Stimulated activated CD8-positive, alpha-beta memory T cell treated with anti-CD3 and anti-CD28 coated beads, Interleukin-15, amount 100 ng/mL, for 4 hours (primary cell): ENCODE results near the gene EFCAB6.

Experiments
- DNase-seq, 2 donors: peaks; one replicate each; pipeline ENCODE4 v3.0.0-alpha.2; 2020; ENCODE audit warnings: low read depth in 2 of 2

Gene EFCAB6, protein sequence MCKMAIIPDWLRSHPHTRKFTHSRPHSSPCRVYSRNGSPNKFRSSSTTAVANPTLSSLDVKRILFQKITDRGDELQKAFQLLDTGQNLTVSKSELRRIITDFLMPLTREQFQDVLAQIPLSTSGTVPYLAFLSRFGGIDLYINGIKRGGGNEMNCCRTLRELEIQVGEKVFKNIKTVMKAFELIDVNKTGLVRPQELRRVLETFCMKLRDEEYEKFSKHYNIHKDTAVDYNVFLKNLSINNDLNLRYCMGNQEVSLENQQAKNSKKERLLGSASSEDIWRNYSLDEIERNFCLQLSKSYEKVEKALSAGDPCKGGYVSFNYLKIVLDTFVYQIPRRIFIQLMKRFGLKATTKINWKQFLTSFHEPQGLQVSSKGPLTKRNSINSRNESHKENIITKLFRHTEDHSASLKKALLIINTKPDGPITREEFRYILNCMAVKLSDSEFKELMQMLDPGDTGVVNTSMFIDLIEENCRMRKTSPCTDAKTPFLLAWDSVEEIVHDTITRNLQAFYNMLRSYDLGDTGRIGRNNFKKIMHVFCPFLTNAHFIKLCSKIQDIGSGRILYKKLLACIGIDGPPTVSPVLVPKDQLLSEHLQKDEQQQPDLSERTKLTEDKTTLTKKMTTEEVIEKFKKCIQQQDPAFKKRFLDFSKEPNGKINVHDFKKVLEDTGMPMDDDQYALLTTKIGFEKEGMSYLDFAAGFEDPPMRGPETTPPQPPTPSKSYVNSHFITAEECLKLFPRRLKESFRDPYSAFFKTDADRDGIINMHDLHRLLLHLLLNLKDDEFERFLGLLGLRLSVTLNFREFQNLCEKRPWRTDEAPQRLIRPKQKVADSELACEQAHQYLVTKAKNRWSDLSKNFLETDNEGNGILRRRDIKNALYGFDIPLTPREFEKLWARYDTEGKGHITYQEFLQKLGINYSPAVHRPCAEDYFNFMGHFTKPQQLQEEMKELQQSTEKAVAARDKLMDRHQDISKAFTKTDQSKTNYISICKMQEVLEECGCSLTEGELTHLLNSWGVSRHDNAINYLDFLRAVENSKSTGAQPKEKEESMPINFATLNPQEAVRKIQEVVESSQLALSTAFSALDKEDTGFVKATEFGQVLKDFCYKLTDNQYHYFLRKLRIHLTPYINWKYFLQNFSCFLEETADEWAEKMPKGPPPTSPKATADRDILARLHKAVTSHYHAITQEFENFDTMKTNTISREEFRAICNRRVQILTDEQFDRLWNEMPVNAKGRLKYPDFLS (N-terminal part only)

DNA sequence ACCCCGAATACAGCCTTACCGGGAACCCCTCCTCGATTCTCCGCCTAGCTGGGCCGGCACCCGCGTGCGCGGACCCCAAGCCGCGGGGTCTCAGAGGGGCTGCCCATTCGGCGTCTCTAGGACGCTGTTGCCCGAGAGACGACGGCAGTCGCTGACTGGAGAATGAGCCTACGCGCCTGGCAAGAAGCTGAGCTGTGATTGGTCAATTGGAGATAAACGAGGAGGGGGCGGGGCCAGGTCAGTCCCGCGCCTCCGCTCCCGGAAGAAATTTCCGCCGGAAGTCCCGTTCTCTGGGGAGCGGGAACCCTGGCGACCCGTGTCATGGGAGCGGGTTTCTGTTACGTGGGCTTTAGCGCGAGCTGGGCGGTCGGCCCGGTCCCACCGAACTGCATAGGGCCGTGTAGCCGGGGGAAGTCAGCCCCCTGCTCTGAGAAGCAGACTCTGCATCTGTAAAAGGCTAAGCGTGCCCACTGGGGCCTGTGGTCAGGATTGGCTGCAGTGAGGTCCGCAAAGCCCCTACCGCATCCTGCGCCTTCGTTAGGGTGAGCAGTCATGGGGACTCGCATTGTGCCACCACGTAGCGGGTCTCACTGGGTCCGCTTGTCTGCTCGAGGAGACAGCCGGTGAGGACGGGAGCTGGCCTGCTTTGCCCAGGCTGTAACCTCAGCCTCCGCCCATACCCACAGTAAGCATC lies at the start of gene EFCAB6:
TSS of gene EFCAB6 (minus strand) at position 157 of the 694 bp plus-strand sequence. CDS start 29,987 bp downstream, outside the sequence.
- peak; percentile 72 to 82 for DNase-seq

DNA sequence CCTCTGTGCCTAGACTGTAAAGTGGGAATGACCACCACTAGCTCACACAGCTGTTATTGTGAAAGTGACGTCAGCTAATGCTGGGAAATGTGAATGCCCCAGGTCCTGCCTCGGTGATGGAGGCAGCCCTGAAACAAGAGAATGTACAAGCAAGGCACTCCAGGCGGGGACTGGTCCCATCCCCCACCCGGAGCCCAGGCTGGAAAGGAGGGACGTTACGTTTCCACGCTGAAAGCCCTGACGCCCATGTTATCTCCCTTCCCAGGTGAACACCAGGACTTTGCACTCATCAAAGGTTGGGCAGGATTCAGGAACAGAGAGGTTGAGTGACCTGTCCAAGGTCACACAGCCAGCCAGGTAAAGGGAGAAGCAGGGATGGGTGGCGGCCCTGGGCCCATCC lies 49.4 kb upstream of the EFCAB6 start:
- no peak for DNase-seq

DNA sequence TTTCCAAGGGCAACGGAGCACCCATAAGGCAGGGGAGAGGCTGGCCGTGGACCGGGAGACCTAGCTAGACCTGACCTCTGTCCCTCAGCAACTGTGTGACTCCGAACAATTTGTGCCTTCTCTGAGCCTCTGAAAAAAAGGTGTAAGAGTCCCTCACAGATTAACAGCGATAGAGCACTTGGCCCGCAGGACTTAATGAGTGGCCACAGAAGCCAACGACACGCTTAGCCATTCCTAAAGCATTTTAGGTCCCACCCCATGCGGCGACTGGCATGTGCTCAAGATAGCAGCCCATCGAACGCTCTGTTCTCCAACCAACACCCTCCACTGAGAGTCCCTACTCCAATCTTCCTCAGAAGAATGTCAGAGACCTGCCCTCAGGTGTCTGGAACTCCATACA lies 48.7 kb upstream of the EFCAB6 start:
- DNase-seq, result no peak

DNA sequence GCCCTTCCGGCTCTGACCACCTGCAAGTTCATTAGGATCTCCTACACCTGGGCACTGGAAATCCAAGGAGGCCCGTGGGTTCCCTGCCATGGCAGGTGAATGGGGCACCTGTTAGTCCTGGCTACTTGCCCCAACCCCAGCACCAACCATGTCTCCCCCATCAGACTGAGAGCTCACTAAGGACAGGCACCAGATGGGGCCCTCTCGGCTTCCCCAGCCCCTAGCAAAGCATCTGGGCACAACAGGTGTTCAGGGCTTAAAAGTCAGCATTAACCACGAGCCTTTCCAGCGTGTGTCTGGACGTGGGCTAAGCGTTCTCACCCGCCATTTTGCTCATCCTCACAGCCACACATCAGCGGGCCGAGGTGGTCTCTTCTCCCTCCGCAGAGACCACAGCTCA lies 48.0 kb upstream of the EFCAB6 start:
- no peak for DNase-seq

DNA sequence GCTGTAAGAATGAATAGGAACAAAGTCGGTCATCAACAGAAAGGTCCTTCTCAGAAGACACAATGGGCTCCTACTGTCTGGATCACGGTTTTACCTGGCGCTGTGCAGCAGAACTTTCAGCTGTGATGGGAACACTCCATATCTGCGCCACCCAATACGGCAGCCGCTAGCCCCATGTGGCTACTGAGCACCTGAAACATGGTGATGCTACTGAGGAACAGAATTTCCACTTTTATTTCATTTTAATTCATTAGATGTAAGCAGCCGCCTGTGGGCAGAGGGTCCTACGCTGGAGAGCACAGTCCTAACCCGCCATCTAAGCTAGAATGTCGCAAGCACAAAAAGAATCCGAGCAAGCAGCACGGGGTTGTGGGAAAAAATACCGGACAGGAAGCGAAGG lies 47.5 kb upstream of the EFCAB6 start:
- no peak for DNase-seq

DNA sequence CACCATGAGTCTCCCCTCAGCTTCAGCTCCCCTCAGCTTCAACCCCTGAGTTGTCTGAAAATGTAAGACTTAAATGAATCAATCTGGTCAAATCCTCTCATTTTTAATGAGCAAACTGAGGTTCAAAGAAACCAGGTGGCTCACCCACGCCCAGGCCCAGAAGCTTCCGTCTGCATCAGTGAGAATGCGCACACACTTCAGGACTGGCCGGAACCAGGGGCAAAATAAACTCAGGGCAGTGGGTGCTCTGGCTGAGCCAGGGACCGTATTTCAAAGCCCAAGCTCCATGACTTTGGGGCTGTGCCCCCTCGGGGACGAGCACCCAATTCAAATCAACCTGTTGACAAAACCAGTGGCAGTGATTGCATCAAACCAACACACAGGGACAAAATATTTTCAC lies 47.1 kb upstream of the EFCAB6 start:
- DNase-seq, result no peak

DNA sequence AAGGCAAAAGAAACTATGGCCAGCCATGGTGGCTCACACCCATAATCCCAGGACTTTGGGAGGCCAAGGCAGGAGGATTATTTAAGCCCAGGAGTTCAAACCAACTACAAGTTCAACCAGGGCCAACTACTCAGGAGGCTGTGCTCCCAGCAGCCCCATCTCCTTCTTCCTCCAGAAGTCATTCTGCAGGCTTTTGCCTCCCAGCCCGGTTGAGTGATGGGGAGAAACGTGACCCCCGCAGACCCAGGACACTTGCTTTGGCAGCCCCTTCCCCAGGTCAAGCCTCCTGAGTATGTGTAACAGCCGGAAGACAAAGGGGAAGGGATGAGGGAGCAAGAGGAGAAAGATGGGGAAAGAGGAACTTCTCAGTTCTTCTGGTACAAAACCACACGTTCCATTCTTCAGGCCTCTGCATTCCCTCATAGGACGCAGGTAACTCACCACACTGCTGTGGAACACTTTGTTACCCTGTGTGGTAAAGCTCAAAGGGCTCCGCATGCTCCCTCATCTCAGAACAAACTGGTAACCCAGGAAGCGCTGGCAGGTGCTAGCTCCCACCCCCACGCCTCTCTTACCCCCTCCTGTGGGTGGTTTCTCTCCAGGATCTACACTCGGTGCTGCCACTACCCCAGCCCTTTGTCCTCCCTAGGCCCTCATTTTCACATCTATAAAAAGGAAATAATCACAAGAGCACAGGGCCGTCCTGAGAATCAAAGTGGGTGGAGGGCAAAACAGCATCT lies 46.2 kb upstream of the EFCAB6 start:
- DNase-seq, result no peak

DNA sequence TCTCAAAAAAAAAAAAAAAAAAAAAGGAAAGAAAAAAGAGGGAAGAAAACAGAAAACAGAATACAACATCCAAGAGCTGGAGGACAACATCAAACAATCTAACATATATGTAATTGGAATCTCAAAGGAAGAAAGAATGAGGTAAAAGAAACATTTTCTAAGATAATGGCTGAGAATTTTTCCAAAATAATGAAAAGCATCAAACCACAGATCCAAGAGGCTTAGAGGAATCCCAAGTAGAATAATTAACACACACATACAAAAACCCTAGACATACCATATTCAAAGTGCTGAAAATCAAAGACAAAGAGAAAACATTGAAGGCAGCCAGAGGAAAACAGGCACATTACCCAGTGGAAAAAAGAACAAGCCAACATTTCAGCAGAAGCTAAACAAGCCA lies 45.3 kb upstream of the EFCAB6 start:
- DNase-seq, result no peak

DNA sequence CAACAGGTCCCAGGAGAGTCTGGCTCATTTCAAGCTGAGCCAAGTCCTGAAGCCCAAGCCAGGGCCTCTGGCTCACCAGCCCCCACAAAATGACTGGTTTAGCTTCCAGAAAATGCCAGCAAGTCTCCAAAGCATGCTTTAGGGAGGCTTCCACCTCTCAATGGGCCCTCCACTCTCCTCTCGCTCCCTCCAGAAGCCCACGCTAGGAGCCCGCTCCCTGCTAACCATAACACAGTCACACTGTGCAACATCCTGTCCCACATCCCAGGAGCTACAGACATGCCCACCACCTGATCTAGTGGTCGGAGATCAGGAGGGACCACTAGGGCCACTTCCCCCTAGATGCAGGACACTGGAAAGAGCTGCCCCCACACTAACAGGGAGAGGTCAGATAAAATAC lies 43.3 kb upstream of the EFCAB6 start:
- no peak for DNase-seq

DNA sequence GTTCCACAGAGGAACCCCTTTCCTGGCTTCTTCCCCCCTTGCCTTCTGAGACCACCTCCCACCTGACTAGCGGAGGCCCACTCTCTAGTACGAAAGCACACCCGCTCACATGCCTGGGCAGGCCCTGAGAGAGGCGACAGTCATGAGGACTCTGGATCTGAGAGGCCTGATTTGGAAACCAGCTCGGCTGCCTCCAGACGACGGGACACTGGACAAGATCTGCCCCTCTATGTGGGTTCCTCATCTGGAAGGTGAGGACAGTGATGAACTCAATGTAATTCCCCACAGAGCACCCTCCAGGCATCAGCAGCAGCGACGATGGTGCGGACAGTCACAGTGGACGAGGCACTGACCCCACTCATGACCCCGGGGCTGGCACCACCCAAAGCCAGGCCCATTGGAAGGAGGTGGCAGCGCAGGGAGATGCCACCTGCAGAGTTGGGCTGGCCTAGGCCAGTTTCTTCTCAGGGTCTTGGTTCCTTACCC lies 42.7 kb upstream of the EFCAB6 start:
- no peak for DNase-seq

DNA sequence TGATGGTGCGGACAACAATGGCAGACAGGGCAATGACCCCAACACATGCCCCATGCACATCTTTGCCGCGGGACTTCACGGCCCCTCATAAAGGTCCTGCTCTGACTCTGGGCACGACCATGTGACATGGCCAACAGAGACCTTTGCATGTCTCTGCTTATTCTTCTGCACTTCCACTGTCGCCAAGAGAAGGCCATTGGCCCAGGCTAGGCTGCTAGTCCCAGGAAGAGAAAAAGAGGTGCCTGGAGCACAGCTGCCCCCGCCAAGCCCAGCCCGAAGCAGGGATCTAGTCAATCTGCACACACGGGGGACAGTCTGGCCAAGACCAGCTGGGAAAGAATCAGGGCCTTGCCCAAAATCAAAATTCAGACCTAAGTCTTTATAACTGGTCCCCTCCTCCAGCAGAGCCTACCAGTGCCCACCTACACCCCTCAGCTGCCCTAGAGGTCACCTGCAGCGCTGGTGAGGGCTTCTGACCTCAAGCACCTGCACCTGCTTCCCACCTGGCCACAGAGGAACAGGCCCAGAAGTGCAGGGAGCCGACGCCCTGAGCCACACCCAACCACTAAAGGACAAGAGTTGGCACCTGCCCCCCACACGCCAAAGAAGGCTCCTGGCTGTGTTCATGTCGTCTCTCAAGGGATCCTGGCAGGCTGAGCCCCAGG lies 42.1 kb upstream of the EFCAB6 start:
- DNase-seq, result no peak

DNA sequence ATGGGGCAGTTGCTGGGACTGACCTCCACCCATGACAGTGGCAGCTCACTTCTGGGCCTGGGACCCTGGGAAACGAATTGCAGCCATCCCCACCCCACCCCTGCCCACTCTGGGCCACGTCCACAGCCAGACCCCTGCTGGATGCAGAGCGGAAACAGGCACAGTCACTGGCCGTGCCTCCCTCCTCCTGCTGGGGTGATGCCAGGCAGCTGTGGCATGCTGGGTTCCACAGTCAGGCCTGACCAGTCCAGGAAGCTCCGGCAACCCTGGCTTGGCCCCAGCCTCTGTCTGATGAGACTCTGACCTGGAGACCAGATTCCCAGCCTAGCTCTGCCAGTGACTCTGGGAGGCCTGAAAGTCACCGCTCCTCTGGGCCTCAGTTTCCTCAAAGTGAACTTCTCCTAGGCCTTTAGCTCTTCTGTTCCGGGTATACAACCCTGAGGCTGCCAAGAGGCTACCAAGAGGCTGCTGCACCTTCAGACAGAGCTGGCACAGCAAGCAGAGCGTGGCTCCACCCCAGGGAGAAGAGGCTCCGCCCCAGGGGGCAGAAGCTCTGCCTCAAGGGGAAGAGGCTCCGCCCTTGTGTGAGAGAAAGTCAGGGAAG lies 41.3 kb upstream of the EFCAB6 start:
- no peak for DNase-seq

DNA sequence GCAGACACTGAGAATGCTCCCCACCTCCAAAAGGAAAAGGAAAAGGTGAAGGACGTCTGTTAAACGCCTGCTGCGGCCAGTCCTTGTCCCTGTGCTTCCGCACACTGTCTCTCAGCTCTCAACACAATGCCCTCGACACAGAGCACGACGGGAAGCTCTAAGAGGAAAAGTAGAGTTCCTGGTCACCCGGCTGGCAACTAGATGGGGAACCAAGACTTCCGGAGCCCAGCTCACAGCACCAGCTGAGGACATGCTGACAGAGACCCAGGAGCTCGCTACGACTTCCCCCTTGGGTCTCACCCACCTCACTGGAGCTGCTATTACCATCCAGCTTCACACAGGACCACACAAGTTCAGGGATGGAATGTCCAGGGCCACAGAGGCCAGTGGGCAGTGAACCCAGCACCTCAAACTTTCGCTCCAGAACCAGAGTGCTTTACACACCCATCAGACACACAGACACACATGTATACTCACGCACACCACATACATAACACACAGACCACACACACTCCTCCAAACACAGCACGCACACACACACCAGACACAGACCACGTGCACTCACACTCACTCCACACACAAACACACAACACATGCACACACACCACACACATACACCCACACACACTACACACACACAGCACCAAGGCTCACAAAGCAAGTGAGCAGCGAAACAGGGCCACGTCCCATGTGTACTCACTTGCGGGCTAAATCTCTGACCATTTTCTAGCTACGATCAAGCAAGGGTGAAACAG lies 40.6 kb upstream of the EFCAB6 start:
- DNase-seq, result no peak

DNA sequence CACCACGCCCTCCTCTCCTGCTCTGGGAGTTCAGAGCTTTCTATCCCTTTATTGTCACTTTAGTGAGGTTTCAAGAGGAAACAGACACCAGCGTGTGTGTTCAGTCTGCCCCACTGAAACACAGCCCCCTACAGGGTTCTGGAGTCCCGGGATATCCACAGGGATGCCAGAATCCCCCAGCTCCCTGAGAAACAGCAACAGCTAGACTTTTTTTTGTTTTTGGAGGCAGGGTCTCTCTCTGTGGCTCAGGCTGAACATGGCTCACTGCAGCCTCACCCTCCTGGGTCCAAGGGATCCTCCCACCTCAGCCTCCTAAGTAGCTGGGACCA lies 39.8 kb upstream of the EFCAB6 start:
- DNase-seq, result no peak

DNA sequence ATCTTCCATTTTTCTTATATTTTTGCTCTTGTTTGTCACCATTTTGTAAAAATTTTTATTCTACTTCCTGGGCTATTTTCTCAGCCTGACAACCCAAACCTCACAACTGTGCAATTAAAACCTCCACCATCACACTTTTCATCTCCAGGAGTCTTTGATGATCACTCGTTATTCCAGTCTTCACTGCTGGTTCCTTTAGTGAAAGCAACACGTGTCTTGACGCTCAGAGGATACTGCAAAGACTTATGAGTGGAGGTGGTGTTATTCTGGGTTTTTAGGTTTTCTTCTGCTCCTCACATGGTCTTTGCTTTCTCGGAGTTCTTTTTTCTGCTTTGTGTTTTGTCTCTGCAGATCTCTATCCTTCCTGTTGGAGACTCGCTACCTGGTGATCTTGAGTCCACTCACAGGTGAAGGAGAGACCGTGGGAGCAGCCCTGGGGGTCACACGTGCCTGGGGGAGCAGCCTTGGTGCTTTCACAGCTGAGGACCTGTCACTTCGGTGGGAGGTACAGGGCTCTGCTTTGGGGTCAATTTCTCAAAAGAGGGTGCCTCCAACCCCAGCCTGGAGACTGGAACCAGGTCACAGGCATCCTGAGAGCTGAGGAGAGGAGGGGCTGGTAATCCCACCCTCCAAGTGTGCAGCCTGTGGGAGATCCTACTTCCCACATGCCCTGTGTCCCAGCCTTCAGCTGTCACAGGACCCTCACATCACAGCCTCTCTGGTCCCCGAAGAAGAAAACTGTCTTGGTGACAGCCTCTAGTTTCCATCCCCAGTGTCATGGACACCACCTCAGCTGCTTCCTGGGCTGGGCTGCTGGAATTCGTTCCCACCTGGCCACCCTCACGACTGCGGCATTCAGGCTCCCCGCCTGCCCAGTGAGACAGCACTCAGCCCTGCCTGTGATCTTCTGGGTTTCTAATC lies 39.2 kb upstream of the EFCAB6 start:
- DNase-seq, result no peak

DNA sequence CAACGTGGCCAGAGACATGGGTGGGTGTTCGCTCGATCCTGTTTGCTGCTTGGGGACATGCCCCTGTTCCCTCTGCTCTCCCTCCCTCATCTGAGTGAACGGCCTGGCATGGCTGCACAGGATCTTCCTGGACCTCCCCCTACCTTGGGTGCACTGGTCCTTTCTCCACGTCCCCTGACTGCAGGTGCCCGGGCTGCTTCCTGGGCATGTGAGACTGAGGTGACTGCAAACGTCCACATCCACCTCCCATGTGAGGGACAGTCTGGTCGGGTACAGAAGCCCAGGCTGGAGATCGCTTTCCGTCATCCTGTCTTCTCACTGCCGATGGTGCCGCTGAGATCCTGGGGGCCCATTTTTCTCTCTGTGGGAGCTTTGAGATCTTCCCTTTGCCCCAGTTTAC lies 38.4 kb upstream of the EFCAB6 start:
- no peak for DNase-seq

DNA sequence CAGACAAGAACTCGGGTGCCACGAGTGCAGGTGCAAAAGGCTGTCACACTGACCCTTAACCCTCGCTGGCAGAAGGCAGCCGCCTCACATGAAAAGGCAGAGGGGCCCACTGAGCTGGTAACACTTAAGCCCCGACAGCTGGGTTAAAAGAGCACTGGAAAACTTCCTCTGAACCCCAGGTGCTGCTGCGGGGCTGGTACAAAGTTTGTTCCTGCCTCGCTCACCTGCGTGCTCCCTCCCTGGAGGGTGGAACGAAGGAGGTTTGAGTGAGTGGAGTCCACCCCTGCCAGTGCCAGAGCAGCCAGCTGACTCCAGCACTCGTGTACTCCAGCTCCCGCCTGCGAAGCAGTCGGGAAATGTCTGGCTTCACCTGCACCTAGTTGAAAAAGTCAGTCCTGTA lies 37.6 kb upstream of the EFCAB6 start:
- no peak for DNase-seq
